Liver (tissue), 3 donors: ENCODE data around the gene MARCOL.

Experiments
- JUND ChIP-seq, 2 donors: IDR thresholded peaks; 2 replicates each; pipeline ENCODE4 v1.6.1; 2016; ENCODE audit warnings: antibody characterized with exemption in 2 of 2
- SP1 ChIP-seq: IDR thresholded peaks from 2 replicates; pipeline ENCODE4 v1.6.1; 2018; ENCODE audit warnings: antibody characterized with exemption, mild to moderate bottlenecking
- TF ChIP-seq, protein P1 (sequence below): fragments of 150-350 bp; IDR thresholded peaks from 2 replicates; pipeline ENCODE4 v1.5.1; 2017; ENCODE audit warnings: improper control_type of control experiment, low read depth, low read length; ENCODE audit not compliant: missing input control
- TF ChIP-seq, protein P2 (sequence below): IDR thresholded peaks from 2 replicates; pipeline ENCODE4 v1.6.1; 2016; ENCODE audit warnings: antibody characterized with exemption
- donor health status: healthy.
- donor health status: healthy.

DNA sequence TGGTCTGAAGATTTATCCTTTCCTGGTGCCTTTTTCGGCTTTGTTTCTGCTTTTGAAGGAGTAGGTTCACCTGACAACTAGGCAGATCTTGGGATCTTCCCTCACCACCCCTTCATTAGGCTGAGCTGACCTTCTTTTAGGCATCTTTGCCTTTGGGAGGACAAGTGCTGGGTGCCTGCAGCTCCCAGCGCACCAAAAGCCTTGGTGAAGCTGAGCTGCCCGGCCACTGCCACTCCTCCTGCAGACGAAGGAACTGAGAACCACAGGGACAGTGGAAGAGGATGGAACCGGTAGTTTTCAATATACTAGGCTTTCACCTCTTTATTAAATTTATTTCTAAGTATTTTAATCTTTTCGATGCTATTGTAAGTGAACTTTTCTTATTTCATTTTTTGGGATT, 16.8 kb upstream of the MARCOL start:
- TF ChIP-seq, protein P1, sequence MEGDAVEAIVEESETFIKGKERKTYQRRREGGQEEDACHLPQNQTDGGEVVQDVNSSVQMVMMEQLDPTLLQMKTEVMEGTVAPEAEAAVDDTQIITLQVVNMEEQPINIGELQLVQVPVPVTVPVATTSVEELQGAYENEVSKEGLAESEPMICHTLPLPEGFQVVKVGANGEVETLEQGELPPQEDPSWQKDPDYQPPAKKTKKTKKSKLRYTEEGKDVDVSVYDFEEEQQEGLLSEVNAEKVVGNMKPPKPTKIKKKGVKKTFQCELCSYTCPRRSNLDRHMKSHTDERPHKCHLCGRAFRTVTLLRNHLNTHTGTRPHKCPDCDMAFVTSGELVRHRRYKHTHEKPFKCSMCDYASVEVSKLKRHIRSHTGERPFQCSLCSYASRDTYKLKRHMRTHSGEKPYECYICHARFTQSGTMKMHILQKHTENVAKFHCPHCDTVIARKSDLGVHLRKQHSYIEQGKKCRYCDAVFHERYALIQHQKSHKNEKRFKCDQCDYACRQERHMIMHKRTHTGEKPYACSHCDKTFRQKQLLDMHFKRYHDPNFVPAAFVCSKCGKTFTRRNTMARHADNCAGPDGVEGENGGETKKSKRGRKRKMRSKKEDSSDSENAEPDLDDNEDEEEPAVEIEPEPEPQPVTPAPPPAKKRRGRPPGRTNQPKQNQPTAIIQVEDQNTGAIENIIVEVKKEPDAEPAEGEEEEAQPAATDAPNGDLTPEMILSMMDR: no peak
- TF ChIP-seq, protein P2, sequence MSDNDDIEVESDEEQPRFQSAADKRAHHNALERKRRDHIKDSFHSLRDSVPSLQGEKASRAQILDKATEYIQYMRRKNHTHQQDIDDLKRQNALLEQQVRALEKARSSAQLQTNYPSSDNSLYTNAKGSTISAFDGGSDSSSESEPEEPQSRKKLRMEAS: no peak
- TF ChIP-seq JUND (IDR thresholded peaks at IDR 0.05) (no peak), SP1 (no peak)
